Forelimb muscle (tissue), 1 donor: ENCODE data around the gene CACNA1G. TPM values are rescaled to one million over a fixed set of nuclear protein-coding genes. Genes with fewer than 3 reads are reported as not detected.

Experiments
- DNase-seq: peaks from one replicate; pipeline ENCODE4 v3.0.0-alpha.2; 2013; ENCODE audit warnings: low read depth
- polyA plus RNA-seq: library from polyadenylated mRNA; unstranded; fragments of 120-200 nt; gene quantifications from one replicate; pipeline ENCODE4 v1.2.1, GENCODE V29; 2013; ENCODE audit not compliant: insufficient read length

Gene CACNA1G
- polyA plus RNA-seq, 1 donor = 6.6 TPM

DNA sequence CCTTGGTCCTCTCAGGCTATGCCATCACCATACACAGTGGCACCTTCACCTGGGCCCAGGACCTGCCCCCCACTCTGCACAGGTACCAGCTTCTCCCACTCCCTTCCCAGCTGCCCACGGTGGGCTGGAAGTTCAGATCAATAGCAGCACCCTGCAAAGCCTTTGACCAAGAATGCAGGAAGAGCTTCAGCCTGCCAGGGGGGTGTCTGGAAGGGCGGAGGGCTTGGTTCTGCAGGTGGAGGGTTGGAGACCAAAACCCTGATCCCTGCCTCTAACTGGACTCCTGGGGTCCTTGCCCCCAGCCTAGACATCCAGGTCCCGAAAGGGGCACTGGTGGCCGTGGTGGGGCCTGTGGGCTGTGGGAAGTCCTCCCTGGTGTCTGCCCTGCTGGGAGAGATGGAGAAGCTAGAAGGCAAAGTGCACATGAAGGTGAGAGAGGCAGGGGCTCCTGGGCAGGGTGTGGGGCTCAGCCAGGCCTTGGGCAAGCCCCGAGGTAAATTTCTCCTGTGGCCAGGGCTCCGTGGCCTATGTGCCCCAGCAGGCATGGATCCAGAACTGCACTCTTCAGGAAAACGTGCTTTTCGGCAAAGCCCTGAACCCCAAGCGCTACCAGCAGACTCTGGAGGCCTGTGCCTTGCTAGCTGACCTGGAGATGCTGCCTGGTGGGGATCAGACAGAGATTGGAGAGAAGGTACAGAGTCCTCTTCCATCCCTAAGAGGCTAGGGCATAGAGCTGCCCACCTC, 108.5 kb downstream of the CACNA1G start:
- DNase-seq = no peak

DNA sequence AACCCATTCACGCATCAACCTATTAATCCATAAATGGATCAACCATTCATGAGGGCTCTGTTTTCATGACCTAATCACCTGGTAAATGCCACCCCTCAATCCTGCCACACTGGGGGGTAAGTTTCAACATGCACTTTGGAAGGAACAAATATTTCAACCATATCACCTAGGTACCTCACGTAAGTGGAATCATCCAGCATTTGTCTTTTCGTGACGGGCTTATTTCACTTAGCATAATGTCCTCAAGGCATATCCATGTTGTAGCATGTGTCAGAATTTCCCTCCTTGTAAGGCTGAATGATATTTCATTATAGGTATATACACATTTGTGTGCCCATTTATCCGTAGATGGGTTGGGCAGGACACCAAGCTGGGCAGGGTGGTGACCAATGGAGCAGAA, 111.6 kb downstream of the CACNA1G start:
- no peak for DNase-seq

DNA sequence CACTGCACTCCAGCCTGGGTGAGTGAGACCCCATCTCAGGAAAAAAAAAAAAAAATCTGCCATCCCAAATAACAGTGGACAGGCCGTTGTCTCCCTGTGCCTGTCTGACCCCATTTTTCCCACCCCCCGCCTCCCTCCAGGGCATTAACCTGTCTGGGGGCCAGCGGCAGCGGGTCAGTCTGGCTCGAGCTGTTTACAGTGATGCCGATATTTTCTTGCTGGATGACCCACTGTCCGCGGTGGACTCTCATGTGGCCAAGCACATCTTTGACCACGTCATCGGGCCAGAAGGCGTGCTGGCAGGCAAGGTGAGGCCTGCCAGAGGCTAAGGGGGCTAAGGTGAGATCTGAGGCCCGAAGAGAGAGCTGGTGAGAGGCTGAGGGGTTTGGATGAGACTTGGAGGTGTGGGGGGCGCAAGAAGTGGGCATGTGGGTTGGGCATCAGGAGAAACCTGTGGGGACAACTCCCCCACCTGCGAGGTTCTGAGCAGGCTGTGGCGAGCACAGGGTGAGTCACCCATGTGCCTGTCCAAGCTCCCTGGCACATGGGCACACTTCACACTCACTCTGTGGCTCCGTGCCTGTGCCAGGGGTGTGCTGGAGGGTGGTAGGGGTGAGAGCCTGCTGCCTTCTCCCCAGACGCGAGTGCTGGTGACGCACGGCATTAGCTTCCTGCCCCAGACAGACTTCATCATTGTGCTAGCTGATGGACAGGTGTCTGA, 112.5 kb downstream of the CACNA1G start:
- DNase-seq = no peak

DNA sequence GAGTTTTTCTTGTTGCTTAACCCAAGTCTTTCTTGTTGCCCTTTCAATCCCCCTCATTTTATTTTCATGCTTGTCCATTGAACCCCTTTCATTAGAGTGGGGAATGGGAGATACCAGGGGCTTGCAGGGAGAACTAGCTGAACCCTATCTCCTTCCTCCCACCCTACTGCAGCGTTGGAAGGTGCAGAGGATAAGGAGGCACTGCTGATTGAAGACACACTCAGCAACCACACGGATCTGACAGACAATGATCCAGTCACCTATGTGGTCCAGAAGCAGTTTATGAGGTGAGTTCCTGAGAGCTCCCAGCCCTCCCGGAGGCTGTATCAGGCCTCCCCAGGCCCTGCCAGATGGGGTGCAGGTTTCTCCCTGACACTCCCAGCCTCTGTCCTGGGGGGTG, 114.7 kb downstream of the CACNA1G start:
- no peak for DNase-seq

DNA sequence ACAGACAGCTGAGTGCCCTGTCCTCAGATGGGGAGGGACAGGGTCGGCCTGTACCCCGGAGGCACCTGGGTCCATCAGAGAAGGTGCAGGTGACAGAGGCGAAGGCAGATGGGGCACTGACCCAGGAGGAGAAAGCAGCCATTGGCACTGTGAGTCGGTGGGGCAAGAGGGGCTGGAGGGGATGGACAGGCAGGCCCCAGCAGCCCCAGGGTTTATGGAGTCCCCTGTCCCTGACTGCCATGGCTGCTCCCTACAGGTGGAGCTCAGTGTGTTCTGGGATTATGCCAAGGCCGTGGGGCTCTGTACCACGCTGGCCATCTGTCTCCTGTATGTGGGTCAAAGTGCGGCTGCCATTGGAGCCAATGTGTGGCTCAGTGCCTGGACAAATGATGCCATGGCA, 115.1 kb downstream of the CACNA1G start:
- DNase-seq = no peak

DNA sequence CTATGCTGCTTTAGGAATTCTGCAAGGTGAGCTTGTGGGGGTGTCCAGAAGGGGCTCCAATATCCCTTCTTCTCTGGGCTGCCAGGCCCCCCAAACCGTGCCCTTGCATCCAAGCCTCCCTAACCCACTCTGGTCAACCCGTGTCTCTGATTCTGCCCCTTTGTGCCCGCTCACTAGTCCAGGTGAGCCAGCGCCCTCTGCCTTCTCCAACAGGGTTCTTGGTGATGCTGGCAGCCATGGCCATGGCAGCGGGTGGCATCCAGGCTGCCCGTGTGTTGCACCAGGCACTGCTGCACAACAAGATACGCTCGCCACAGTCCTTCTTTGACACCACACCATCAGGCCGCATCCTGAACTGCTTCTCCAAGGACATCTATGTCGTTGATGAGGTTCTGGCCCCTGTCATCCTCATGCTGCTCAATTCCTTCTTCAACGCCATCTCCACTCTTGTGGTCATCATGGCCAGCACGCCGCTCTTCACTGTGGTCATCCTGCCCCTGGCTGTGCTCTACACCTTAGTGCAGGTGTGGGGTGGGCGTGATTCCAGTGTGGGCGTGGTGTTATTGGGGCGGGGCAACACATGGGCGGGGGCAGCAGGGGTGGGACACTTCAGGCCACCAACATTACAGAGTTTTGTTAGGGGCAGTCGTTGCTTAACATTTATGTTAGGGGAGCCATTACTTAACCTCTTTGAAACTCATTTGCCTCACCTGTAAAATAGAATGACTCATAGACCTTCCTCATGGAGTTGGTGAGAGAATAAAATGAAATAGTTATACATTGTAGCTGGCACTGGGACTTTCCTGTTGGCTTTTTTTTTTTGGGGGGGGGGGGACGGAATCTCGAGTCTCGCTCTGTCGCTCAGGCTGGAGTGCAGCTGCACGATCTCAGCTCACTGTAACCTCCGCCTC, 115.8 kb downstream of the CACNA1G start:
- DNase-seq = no peak

Other genes with a start within 250 kb of the CACNA1G start
- 26.2 TPM for gene XYLT2, start 214.6 kb upstream of the CACNA1G start, polyA plus RNA-seq
- gene MRPL27, start 187.5 kb upstream of the CACNA1G start, polyA plus RNA-seq = 52.8 TPM
- 4.8 TPM for gene EME1, start 187.5 kb upstream of the CACNA1G start, polyA plus RNA-seq
- gene LRRC59, start 163.2 kb upstream of the CACNA1G start, polyA plus RNA-seq = 44.4 TPM
- gene ACSF2, start 134.5 kb upstream of the CACNA1G start, polyA plus RNA-seq = 62.3 TPM
- gene CHAD, start 91.8 kb upstream of the CACNA1G start, polyA plus RNA-seq = 4.0 TPM
- 37.3 TPM for gene RSAD1, start 81.9 kb upstream of the CACNA1G start, polyA plus RNA-seq
- gene MYCBPAP, start 52.3 kb upstream of the CACNA1G start, polyA plus RNA-seq = 0.52 TPM
- gene EPN3, start 28.0 kb upstream of the CACNA1G start, polyA plus RNA-seq = 0.97 TPM
- gene SPATA20, start 13.5 kb upstream of the CACNA1G start, polyA plus RNA-seq = 24.3 TPM
- gene ABCC3, start 74.2 kb downstream of the CACNA1G start, polyA plus RNA-seq = 0.39 TPM
- 44.4 TPM for gene ANKRD40, start 147.2 kb downstream of the CACNA1G start, polyA plus RNA-seq
- 299 TPM for gene LUC7L3, start 158.9 kb downstream of the CACNA1G start, polyA plus RNA-seq
- gene ANKRD40CL, start 206.8 kb downstream of the CACNA1G start, polyA plus RNA-seq = 0.30 TPM